HepG2 (cell line): ENCODE measurements around the gene NCAPD2. TPM values are rescaled to one million over a fixed set of nuclear protein-coding genes. Genes with fewer than 3 reads are reported as not detected.
A peak's percentile ranks its signal among the peaks of the same experiment; 100 is the strongest.

Experiments used
- BHLHE40 ChIP-seq: IDR thresholded peaks from 2 replicates; pipeline ENCODE4 v1.6.1; 2011; ENCODE audit warnings: low read length, improper control_type of control experiment
- CC2D1A ChIP-seq: sonication (generic); formaldehyde crosslinking; IDR thresholded peaks from 2 replicates; pipeline ENCODE4 v1.8.1; 2023; ENCODE audit warnings: mild to moderate bottlenecking, missing genetic modification reagents
- HOXA3 ChIP-seq: sonication (generic); formaldehyde crosslinking; IDR thresholded peaks from 2 replicates; pipeline ENCODE4 v1.5.0; 2020; ENCODE audit warnings: missing genetic modification reagents
- JUN ChIP-seq: sonication (generic); formaldehyde crosslinking; IDR thresholded peaks from 2 replicates; pipeline ENCODE4 v1.4.0; 2020; ENCODE audit warnings: mild to moderate bottlenecking, missing genetic modification reagents
- MEIS1 ChIP-seq: sonication (generic); formaldehyde crosslinking; IDR thresholded peaks from 2 replicates; pipeline ENCODE4 v1.9.0; 2021; ENCODE audit warnings: mild to moderate bottlenecking, missing genetic modification reagents, moderate library complexity, borderline replicate concordance
- NBN ChIP-seq: fragments of 450-650 bp; conservative IDR thresholded peaks from 2 replicates; pipeline ENCODE4 v1.6.1; 2017
- NCOA1 ChIP-seq: sonication (generic); formaldehyde crosslinking; IDR thresholded peaks from 2 replicates; pipeline ENCODE4 v1.9.0; 2021; ENCODE audit warnings: missing genetic modification reagents
- PCBP2 ChIP-seq: fragments of 200-400 bp; formaldehyde crosslinking; optimal IDR thresholded peaks from 2 replicates; pipeline ENCODE3; 2018; ENCODE audit warnings: low read length, low read depth; ENCODE audit not compliant: poor library complexity, severe bottlenecking
- POLR2AphosphoS5 ChIP-seq: IDR thresholded peaks from 2 replicates; pipeline ENCODE4 v1.6.1; 2012; ENCODE audit warnings: low read depth, low read length
- SOX13 ChIP-seq, 3 experiments: fragments of 450-650 bp in 1 of 3; sonication (generic) in 1 of 3; formaldehyde crosslinking in 1 of 3; IDR thresholded peaks in 2 of 3; conservative IDR thresholded peaks in 1 of 3; 2 replicates each; pipeline versions ENCODE4 v1.5.0 to v1.6.1; 2016 to 2020; ENCODE audit warnings: antibody characterized with exemption in 1 of 3, mild to moderate bottlenecking in 1 of 3, missing compliant biosample characterization in 1 of 3, missing genetic modification reagents in 1 of 3, moderate library complexity in 1 of 3
- STAT5B ChIP-seq: sonication (generic); formaldehyde crosslinking; IDR thresholded peaks from 2 replicates; pipeline ENCODE4 v1.4.0; 2020; ENCODE audit warnings: missing genetic modification reagents
- TP53 ChIP-seq: sonication (generic); formaldehyde crosslinking; conservative IDR thresholded peaks from 2 replicates; pipeline ENCODE4 v1.4.0; 2020; ENCODE audit warnings: missing genetic modification reagents
- ZNF451 ChIP-seq: sonication (generic); formaldehyde crosslinking; IDR thresholded peaks from 2 replicates; pipeline ENCODE4 v1.5.0; 2020; ENCODE audit warnings: mild to moderate bottlenecking, missing genetic modification reagents
- ZNF577 ChIP-seq: sonication (generic); formaldehyde crosslinking; IDR thresholded peaks from 2 replicates; pipeline ENCODE4 v1.4.0; 2020; ENCODE audit warnings: mild to moderate bottlenecking, low read depth, missing genetic modification reagents, borderline replicate concordance
- ZNF780A ChIP-seq: sonication (generic); formaldehyde crosslinking; IDR thresholded peaks from 2 replicates; pipeline ENCODE4 v1.8.0; 2022; ENCODE audit warnings: mild to moderate bottlenecking, missing genetic modification reagents, moderate library complexity
- ZNF781 ChIP-seq: sonication (generic); formaldehyde crosslinking; IDR thresholded peaks from 2 replicates; pipeline ENCODE4 v1.5.1; 2020; ENCODE audit warnings: borderline replicate concordance, mild to moderate bottlenecking, missing genetic modification reagents; ENCODE audit errors: not compliant biosample characterization
- polyA plus RNA-seq, 8 experiments: library from polyadenylated mRNA; depleted of rRNA in 3 of 8; stranded (reverse) in 7 of 8; unstranded in 1 of 8; fragments of >200 nt; fragmentation: Illumina TruSeq in 4 of 8; extraction: Trizol in 4 of 8; gene quantifications; 2 replicates each; pipeline versions ENCODE4 v1.2.1 to v1.2.3, GENCODE V29; 2011 to 2016; ENCODE audit warnings: low read depth in 4 of 8, missing spikeins in 1 of 8, mixed read lengths in 1 of 8; ENCODE audit not compliant: insufficient read depth in 1 of 8
- total RNA-seq, 5 experiments: library from RNA; depleted of rRNA; stranded (reverse); fragments of >200 nt; fragmentation: Illumina TruSeq; extraction: Trizol; gene quantifications; 2 replicates each; pipeline ENCODE4 v1.2.3, GENCODE V29; 2016; ENCODE audit warnings: low read depth in 1 of 5
- TF ChIP-seq, protein P1 (sequence below): sonication (generic); formaldehyde crosslinking; IDR thresholded peaks from 2 replicates; pipeline ENCODE4 v1.4.0; 2020; ENCODE audit warnings: missing genetic modification reagents, borderline replicate concordance
- TF ChIP-seq, protein P2 (sequence below): sonication (generic); formaldehyde crosslinking; IDR thresholded peaks from 2 replicates; pipeline ENCODE4 v1.8.1; 2023; ENCODE audit warnings: missing genetic modification reagents, mild to moderate bottlenecking, borderline replicate concordance
- TF ChIP-seq, protein P3 (sequence below): sonication (generic); formaldehyde crosslinking; IDR thresholded peaks from 2 replicates; pipeline ENCODE4 v1.9.0; 2021; ENCODE audit warnings: missing genetic modification reagents, mild to moderate bottlenecking, borderline replicate concordance
- TF ChIP-seq, protein P4 (sequence below): sonication (generic); formaldehyde crosslinking; IDR thresholded peaks from 2 replicates; pipeline ENCODE4 v1.5.1; 2020; ENCODE audit warnings: missing genetic modification reagents, mild to moderate bottlenecking, borderline replicate concordance
- TF ChIP-seq, protein P5 (sequence below): sonication (generic); formaldehyde crosslinking; IDR thresholded peaks from 2 replicates; pipeline ENCODE4 v1.4.0; 2020; ENCODE audit warnings: missing genetic modification reagents

The NCAPD2 gene
- total and polyA plus RNA-seq, 2 of the 13 experiments (the other 11 are each of a cell fraction or from before 2014, with no cell fraction given): 51.1 to 65.6 TPM

DNA sequence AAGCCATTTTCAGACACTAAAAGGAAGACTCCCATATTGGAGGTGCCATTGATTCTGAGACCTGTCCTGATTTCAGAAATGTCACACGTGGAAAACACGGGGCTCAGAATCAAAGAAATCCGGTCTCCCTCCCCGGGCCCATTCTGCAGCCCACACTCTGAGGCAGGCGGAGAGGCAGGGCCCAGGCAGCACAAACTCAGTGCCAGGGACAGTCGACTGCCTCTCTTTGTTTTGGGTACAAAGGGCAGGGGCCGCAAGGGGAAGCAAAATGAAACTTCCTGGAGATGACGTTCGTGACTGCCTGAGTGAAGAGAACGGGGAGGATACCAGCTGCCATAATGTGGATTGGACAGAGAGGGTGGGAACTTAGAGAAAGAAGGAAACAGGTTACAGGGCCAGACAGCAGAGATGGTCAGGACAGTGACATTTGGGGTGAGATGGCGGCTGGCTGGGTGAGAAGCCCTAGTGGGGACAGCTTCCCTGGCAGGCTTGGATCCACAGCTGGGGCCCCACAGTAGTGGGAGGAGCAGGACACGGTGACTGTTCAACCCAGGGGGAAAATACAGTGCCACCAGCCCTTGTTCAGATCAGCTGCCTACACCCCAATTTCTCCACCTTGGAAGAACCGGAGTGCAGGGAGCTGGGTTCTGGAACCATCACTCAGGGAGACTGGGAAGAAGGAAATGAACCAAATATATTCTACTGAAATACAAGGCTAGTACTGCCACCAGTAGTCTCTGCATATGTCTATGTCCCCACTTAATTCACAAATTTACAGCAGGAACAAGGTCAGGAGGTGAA lies 48.5 kb downstream of the NCAPD2 start (continued):
- TF ChIP-seq, protein P1, sequence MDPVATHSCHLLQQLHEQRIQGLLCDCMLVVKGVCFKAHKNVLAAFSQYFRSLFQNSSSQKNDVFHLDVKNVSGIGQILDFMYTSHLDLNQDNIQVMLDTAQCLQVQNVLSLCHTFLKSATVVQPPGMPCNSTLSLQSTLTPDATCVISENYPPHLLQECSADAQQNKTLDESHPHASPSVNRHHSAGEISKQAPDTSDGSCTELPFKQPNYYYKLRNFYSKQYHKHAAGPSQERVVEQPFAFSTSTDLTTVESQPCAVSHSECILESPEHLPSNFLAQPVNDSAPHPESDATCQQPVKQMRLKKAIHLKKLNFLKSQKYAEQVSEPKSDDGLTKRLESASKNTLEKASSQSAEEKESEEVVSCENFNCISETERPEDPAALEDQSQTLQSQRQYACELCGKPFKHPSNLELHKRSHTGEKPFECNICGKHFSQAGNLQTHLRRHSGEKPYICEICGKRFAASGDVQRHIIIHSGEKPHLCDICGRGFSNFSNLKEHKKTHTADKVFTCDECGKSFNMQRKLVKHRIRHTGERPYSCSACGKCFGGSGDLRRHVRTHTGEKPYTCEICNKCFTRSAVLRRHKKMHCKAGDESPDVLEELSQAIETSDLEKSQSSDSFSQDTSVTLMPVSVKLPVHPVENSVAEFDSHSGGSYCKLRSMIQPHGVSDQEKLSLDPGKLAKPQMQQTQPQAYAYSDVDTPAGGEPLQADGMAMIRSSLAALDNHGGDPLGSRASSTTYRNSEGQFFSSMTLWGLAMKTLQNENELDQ: no peak
- TF ChIP-seq MEIS1 (CRISPR knock-in tag) (0 out of 2 replicates have a peak, but pooled peaks have one; percentile 11), ZNF781 (peak; percentile 83), ZNF577 (CRISPR knock-in tag) (no peak), CC2D1A (CRISPR knock-in tag) (no peak), PCBP2 (no peak), ZNF780A (CRISPR knock-in tag) (no peak; the same call in 1 of the 2 replicates), POLR2AphosphoS5 (peak; percentile 76), BHLHE40 (peak; percentile 22; the same call in 1 of the 2 replicates), JUN (CRISPR knock-in tag) (no peak), HOXA3 (peak; percentile 86), NCOA1 (CRISPR knock-in tag) (no peak), SOX13 (IDR thresholded peaks at IDR 0.05) (peak; percentile 52; the same call in 1 of the 2 replicates), SOX13 (CRISPR knock-in tag; conservative IDR thresholded peaks at IDR 0.05 in 1 of 2, IDR thresholded peaks at IDR 0.05 in 1 of 2) (peak in 1 of 2 experiments; percentile 82; a peak in 2 of 4 replicates), ZNF451 (CRISPR knock-in tag) (peak; percentile 39; the same call in 1 of the 2 replicates), TP53 (CRISPR knock-in tag) (peak; percentile 79), STAT5B (CRISPR knock-in tag) (no peak), NBN (no peak)
- TF ChIP-seq, protein P2, sequence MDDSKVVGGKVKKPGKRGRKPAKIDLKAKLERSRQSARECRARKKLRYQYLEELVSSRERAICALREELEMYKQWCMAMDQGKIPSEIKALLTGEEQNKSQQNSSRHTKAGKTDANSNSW: peak; percentile 66
- TF ChIP-seq, protein P3, sequence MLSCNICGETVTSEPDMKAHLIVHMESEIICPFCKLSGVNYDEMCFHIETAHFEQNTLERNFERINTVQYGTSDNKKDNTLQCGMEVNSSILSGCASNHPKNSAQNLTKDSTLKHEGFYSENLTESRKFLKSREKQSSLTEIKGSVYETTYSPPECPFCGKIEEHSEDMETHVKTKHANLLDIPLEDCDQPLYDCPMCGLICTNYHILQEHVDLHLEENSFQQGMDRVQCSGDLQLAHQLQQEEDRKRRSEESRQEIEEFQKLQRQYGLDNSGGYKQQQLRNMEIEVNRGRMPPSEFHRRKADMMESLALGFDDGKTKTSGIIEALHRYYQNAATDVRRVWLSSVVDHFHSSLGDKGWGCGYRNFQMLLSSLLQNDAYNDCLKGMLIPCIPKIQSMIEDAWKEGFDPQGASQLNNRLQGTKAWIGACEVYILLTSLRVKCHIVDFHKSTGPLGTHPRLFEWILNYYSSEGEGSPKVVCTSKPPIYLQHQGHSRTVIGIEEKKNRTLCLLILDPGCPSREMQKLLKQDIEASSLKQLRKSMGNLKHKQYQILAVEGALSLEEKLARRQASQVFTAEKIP (CRISPR knock-in tag): no peak
- TF ChIP-seq, protein P4, sequence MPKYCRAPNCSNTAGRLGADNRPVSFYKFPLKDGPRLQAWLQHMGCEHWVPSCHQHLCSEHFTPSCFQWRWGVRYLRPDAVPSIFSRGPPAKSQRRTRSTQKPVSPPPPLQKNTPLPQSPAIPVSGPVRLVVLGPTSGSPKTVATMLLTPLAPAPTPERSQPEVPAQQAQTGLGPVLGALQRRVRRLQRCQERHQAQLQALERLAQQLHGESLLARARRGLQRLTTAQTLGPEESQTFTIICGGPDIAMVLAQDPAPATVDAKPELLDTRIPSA: no peak
- TF ChIP-seq, protein P5, sequence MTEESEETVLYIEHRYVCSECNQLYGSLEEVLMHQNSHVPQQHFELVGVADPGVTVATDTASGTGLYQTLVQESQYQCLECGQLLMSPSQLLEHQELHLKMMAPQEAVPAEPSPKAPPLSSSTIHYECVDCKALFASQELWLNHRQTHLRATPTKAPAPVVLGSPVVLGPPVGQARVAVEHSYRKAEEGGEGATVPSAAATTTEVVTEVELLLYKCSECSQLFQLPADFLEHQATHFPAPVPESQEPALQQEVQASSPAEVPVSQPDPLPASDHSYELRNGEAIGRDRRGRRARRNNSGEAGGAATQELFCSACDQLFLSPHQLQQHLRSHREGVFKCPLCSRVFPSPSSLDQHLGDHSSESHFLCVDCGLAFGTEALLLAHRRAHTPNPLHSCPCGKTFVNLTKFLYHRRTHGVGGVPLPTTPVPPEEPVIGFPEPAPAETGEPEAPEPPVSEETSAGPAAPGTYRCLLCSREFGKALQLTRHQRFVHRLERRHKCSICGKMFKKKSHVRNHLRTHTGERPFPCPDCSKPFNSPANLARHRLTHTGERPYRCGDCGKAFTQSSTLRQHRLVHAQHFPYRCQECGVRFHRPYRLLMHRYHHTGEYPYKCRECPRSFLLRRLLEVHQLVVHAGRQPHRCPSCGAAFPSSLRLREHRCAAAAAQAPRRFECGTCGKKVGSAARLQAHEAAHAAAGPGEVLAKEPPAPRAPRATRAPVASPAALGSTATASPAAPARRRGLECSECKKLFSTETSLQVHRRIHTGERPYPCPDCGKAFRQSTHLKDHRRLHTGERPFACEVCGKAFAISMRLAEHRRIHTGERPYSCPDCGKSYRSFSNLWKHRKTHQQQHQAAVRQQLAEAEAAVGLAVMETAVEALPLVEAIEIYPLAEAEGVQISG: peak; percentile 84
